ENCODE measurements around the gene IL17REL.

The IL17REL gene

GRCh38 chr22:50040717-50041116 lies 28.2 kb upstream of the IL17REL start:
- no peak for TF ChIP-seq CTCF (conservative IDR thresholded peaks at IDR 0.05; ENCODE audit: low read depth, low read length)
- Histone ChIP-seq H3K4me1 (ENCODE audit: low read depth, poor library complexity, severe bottlenecking) (no peaks in the 10 kb centered on the region), H3K4me2 (no peak overlapping the region), H2AFZ (ENCODE audit: low read depth) (no peak overlapping the region), H4K20me1 (ENCODE audit: insufficient read depth) (no peaks in the 10 kb centered on the region), H3K9ac (no peak overlapping the region), H3K36me3 (ENCODE audit: insufficient read depth) (no peaks in the 10 kb centered on the region), H3K27ac (no peak overlapping the region), H3K27me3 (ENCODE audit: insufficient read depth, low read depth) (peaks cover 2% of the 10 kb centered on the region; the same call in 1 of the 2 replicates), H3K79me2 (ENCODE audit: insufficient read depth, low read depth) (no peaks in the 10 kb centered on the region), H3K4me3 (IDR thresholded peaks at IDR 0.05; ENCODE audit: insufficient read depth, low read depth, low read length) (no peak overlapping the region)

GRCh38 chr22:50039669-50040443 lies 27.3 kb upstream of the IL17REL start:
- Histone ChIP-seq H3K79me2 (ENCODE audit: insufficient read depth, low read depth) (no peaks in the 10 kb centered on the region), H3K27me3 (ENCODE audit: insufficient read depth, low read depth) (peaks cover 2% of the 10 kb centered on the region; the same call in 1 of the 2 replicates), H2AFZ (ENCODE audit: low read depth) (no peak overlapping the region), H3K36me3 (ENCODE audit: insufficient read depth) (no peaks in the 10 kb centered on the region), H3K4me2 (no peak overlapping the region), H3K4me1 (ENCODE audit: low read depth, poor library complexity, severe bottlenecking) (no peaks in the 10 kb centered on the region), H4K20me1 (ENCODE audit: insufficient read depth) (no peaks in the 10 kb centered on the region), H3K27ac (no peak overlapping the region), H3K9ac (no peak overlapping the region), H3K4me3 (IDR thresholded peaks at IDR 0.05; ENCODE audit: insufficient read depth, low read depth, low read length) (no peak overlapping the region)
- TF ChIP-seq CTCF (conservative IDR thresholded peaks at IDR 0.05; ENCODE audit: low read depth, low read length), result no peak

GRCh38 chr22:50035976-50036724 lies 23.6 kb upstream of the IL17REL start:
- no peak overlapping the region for H2AFZ ChIP-seq (ENCODE audit: low read depth)
- no peak overlapping the region for H3K4me3 ChIP-seq (IDR thresholded peaks at IDR 0.05; ENCODE audit: insufficient read depth, low read depth, low read length)
- H3K4me1 ChIP-seq (ENCODE audit: low read depth, poor library complexity, severe bottlenecking), result no peaks in the 10 kb centered on the region
- no peak overlapping the region for H3K9ac ChIP-seq
- H4K20me1 ChIP-seq (ENCODE audit: insufficient read depth), result no peaks in the 10 kb centered on the region
- H3K27ac ChIP-seq, result no peak overlapping the region
- H3K79me2 ChIP-seq (ENCODE audit: insufficient read depth, low read depth), result no peaks in the 10 kb centered on the region
- peaks cover 2% of the 10 kb centered on the region; the same call in 1 of the 2 replicates for H3K27me3 ChIP-seq (ENCODE audit: insufficient read depth, low read depth)
- H3K36me3 ChIP-seq (ENCODE audit: insufficient read depth), result no peaks in the 10 kb centered on the region
- TF ChIP-seq CTCF (conservative IDR thresholded peaks at IDR 0.05; ENCODE audit: low read depth, low read length), result no peak
- no peak overlapping the region for H3K4me2 ChIP-seq

- H3K9ac ChIP-seq, result no peak overlapping the region
- no peak overlapping the region for H3K4me3 ChIP-seq (IDR thresholded peaks at IDR 0.05; ENCODE audit: insufficient read depth, low read depth, low read length)
- TF ChIP-seq CTCF (conservative IDR thresholded peaks at IDR 0.05; ENCODE audit: low read depth, low read length), result no peak
- H3K79me2 ChIP-seq (ENCODE audit: insufficient read depth, low read depth), result no peaks in the 10 kb centered on the region
- no peaks in the 10 kb centered on the region for H3K36me3 ChIP-seq (ENCODE audit: insufficient read depth)
- no peak overlapping the region for H2AFZ ChIP-seq (ENCODE audit: low read depth)
- no peaks in the 10 kb centered on the region for H4K20me1 ChIP-seq (ENCODE audit: insufficient read depth)
- H3K27ac ChIP-seq, result no peak overlapping the region
- no peak overlapping the region for H3K4me2 ChIP-seq
- H3K27me3 ChIP-seq (ENCODE audit: insufficient read depth, low read depth), result peaks cover 2% of the 10 kb centered on the region; the same call in 1 of the 2 replicates
- no peaks in the 10 kb centered on the region for H3K4me1 ChIP-seq (ENCODE audit: low read depth, poor library complexity, severe bottlenecking)
These were observed 22.7 kb upstream of the IL17REL start for GRCh38 chr22:50035131-50035881.
